GM15510 (cell line): ENCODE measurements around the gene C10orf88.

Source experiments
- POLR2A ChIP-seq: IDR thresholded peaks from 3 replicates; pipeline ENCODE4 v1.6.1; 2011; ENCODE audit warnings: borderline replicate concordance; ENCODE audit not compliant: insufficient read length; ENCODE audit errors: extremely low read depth

C10orf88 gene

GRCh38 chr10:122981066-122981464 lies 27.0 kb upstream of the C10orf88 start:
- no peak for TF ChIP-seq POLR2A

DNA sequence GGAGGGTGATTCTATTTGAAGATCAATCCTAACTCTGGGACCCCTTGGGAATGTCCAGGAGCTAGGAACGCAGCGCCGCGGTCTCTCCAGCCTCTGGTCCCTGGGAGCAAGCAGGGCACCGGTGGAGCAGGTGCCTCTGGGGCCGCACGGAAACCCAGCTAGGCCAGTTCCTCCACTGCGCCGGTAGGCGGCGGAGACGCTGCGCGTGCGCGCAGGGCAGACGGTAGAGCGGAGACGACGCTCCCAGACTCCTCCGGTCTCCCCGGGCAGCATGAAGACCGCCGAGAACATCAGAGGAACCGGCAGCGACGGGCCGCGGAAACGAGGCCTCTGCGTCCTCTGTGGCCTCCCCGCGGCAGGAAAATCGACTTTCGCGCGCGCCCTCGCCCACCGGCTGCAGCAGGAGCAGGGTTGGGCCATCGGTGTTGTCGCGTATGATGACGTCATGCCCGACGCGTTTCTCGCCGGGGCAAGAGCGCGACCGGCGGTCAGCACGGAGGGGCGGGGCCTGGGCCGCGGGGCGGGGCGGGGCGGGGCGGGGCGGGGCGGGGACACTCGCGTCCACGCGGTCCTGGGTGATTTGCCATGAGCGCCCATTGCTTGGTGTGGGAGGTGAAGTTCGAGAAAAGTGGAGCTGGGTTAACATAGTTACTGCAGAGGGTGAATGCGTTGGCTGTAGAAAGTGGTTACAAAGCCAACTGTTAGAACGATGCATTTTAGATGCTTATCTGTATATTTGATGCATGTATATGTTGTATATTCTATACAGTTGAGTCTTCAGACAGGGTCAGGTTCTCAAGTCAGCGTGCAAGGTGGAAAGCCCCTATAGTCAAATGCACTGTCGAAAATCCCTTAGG lies 26.4 kb upstream of the C10orf88 start, which contains the start of gene PSTK:
Gene PSTK, plus strand, starts transcription at position 193 of the 857 bp plus-strand sequence. Its CDS starts 79 bp downstream, at position 272.
- TF ChIP-seq POLR2A: peak; percentile 82

DNA sequence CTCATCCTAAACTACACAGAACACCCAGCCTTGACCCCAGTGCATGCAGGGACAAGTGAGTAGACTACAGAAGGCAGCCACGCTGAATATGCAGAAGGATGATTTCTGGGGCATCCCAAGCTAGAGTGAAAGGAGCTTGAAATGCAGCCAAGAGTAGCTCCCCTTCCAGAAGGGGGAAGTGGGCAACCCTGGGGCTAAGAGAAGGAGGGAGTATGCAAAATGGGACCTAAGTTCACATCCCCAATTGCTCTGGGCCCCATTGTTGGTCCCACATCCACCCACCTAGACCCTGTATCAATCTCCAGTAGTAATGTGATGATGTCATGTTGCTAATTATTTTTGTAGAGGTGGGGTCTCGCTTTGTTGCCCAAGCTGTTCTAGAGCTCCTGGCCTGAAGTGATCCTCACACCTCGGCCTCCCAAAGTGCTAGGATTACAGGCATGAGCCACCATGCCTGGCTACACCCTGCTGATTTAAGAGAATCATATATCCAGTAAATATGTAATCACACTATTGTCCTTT lies 20.6 kb upstream of the C10orf88 start:
- TF ChIP-seq POLR2A: no peak

GRCh38 chr10:122974023-122974422 lies 20.0 kb upstream of the C10orf88 start:
- no peak for TF ChIP-seq POLR2A

GRCh38 chr10:122968698-122969097 lies 14.7 kb upstream of the C10orf88 start:
- no peak for TF ChIP-seq POLR2A

DNA sequence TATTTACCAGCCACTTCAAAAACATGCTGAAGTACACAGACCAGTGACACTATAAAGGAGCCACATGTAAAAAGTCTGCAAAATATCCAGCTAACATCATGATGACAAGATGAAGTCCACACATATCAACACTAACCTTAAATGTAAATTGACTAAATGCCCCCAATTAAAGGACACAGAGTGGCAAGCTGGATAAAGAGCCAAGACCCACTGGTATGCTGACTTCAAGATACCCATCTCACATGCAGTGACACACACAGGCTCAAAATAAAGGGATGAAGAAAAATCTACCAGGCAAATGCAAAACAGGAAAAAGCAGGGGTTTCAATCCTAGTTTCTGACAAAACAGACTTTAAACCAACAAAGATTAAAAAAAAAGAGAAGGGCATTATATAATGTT lies 12.9 kb upstream of the C10orf88 start:
- TF ChIP-seq POLR2A: no peak

GRCh38 chr10:122962405-122962804 lies 8.4 kb upstream of the C10orf88 start:
- TF ChIP-seq POLR2A: no peak

DNA sequence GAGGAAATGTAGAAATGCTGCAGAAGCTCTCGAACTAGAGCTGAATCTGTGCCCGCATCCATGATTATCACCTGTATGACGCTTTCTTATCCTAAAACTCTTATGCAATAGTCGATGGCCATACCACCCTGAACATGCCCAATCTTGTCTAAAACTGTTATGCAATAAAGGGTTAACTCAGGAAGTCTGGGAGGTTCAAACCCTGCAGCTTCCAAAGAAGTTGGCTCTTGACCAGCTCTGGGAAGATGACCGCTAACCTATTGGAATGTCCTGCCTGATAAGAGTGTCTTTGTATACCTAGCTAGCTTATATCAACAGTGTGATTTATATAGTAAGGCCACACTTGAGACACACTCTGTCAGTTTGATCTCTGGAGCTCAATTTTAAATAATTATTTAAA lies 3.4 kb upstream of the C10orf88 start:
- TF ChIP-seq POLR2A: no peak

DNA sequence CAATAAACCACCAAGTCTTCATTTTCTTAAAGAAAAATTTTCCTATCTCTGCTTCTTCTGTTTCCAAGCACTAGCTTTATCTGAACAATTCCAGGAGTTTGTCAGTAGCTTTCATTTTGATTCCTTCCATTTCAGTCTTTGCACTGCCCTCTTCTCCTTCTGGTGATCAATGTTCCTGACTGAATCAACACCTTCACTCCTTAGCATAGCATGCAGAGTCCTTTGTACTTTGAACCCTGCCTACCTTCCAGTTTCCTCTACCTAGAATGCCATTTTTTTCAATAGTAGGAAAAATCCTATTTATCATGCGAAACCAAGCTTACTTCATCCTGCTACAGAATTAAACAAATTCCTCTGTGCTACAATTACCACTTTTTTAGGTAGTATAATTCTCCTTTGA lies 1.9 kb upstream of the C10orf88 start:
- TF ChIP-seq POLR2A: no peak

- no peak for TF ChIP-seq POLR2A
Observed at GRCh38 chr10:122954731-122955050, 664 bp upstream of the C10orf88 start.

- TF ChIP-seq POLR2A: no peak
Observed at GRCh38 chr10:122949296-122949695, 4.7 kb downstream of the C10orf88 start.

DNA sequence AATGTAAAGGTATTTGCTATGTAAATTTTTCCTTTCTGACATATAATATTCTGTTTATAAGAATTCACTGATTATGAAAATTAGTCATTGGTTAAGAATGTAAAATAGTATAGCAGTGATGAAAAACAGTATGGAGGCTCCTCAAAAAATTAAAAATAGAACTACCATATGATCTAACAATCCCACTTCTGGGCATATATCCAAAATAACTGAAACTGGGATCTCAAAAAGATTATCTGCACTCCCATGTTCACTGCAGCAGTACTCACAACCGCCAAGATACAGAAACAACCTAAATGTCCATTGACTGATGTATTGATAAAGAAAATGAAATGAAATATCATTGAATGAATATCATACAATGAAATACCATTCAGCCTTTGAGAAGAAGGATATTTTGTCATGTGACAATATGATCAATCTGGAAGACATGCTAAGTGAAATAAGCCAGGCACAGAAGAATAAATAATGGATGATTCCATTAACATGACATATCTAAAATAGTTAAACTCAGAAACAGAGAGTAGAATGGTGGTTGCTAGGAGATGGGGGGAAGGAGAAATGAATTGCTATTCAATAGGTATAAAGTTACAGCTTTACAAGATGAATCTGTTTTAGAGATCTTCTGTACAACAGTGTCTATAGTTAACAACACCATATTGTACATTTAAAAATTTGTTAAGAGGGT lies 14.0 kb downstream of the C10orf88 start:
- no peak for TF ChIP-seq POLR2A

GRCh38 chr10:122939133-122939855 lies 14.7 kb downstream of the C10orf88 start:
- no peak for TF ChIP-seq POLR2A

DNA sequence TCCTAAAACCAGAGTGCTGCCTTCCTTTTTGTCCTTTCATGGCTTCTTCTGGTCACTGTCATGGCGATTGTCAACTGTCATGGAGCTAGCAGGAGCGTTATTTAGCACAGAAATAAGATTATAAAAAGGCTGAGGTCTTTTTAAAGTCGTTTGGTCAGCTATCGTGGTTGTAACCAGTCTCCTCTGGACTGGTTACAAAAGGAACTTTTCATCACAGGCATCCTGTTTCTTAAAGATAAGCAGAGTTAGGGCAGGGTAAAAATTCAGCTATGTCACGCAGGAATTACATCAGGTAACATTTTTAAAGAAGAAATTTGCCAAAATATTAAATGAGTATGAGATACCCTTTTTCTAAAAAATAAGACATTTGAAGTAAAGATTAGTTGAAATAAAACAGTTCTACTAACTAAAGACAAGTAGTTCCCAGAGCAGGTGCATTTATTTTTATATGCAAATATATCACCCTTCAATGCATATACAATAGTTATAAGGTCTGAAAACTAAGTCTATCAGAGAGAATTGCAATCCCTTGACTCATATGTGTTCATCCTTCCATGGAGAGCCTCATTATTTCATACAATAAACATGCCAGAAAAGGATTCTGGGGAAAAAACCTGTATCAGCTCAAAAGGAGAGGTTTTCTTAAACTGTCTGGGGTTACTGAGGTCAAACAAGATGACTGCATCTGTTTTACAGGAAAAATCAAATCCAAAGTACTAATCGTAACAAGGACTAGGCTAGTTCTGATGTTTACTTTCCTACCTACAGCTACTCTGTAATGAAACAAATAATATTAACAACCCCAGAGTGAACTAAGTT lies 22.7 kb downstream of the C10orf88 start:
- TF ChIP-seq POLR2A: no peak

DNA sequence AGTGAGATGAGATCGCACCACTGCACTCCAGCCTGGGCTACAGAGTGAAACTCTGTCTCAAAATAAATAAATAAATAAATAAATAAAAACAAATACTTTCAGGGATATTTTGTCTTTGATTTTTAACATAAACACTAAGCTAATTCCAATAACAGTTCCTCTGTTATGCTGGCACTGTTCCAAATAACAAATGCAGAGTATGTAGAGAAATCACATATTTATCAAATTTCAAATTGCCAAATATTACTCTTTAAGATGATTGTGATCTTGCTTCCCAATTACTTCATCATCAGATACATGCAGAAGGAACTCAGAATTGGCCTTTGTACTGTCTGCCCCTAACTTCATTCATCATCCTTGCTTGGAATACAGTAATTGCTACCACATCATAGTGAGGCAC lies 23.9 kb downstream of the C10orf88 start:
- no peak for TF ChIP-seq POLR2A

DNA sequence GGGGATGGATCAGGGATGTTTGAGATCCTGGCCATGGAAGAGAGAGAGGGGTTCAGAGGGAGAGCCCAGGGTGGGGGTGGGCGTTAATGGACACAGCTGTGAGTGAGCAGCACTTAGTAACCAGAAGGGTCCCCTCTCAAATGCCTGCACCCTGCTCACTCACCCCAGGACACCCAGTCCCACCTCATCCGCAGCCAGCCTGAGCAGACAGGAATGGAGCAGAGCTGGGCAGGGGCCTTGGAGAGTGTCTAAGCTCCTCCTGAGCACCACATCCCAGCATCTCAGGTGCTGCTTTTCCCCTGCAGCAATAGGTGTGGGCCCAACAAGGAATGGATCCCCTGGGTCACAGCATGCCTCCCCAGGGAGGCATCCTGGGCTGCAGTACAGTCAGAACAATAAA lies 38.3 kb downstream of the C10orf88 start:
- no peak for TF ChIP-seq POLR2A
